Stimulated activated CD4-positive, alpha-beta T cell treated with anti-CD3 and anti-CD28 coated beads, Interleukin-12 subunit alpha, Interleukin-12 subunit beta, amount 100 ng/mL, for 4 hours (primary cell): ENCODE results near the gene ZNF26.
"Not testable (repeated sequence)": the region's sequence is repeated elsewhere in the genome, so short reads cannot be mapped to it uniquely, and the experiment has no call there.

ENCODE experiments used
- DNase-seq: peaks from one replicate; pipeline ENCODE4 v3.0.0-alpha.2; 2020

Gene ZNF26

GRCh38 chr12:132986001-132986884 lies at the start of gene ZNF26:
ZNF26 (plus strand) TSS chr12:132986367; CDS start chr12:132986841, 474 bp downstream.
- DNase-seq = peak; percentile 79

GRCh38 chr12:132936921-132937320 lies 49.2 kb upstream of the ZNF26 start:
- not testable (repeated sequence) for DNase-seq

- no peak for DNase-seq
These were observed 48.7 kb upstream of the ZNF26 start for GRCh38 chr12:132937476-132937875.

GRCh38 chr12:132938807-132939206 lies 47.4 kb upstream of the ZNF26 start:
- DNase-seq = not testable (repeated sequence)

GRCh38 chr12:132940071-132940719 lies 46.0 kb upstream of the ZNF26 start:
- DNase-seq = no peak

- DNase-seq = no peak
These were observed 44.7 kb upstream of the ZNF26 start for GRCh38 chr12:132941336-132941954.

- DNase-seq = no peak
These were observed 43.6 kb upstream of the ZNF26 start for GRCh38 chr12:132942611-132943010.

GRCh38 chr12:132945806-132946205 lies 40.4 kb upstream of the ZNF26 start:
- no peak for DNase-seq

GRCh38 chr12:132946246-132946820 lies 39.8 kb upstream of the ZNF26 start:
- no peak for DNase-seq

- DNase-seq = no peak
These were observed 37.8 kb upstream of the ZNF26 start for GRCh38 chr12:132948146-132949066.

GRCh38 chr12:132949936-132950837 lies 36.0 kb upstream of the ZNF26 start:
- DNase-seq = no peak

- DNase-seq = no peak
These were observed 35.2 kb upstream of the ZNF26 start for GRCh38 chr12:132950844-132951535.

GRCh38 chr12:132951649-132952048 lies 34.5 kb upstream of the ZNF26 start:
- no peak for DNase-seq

GRCh38 chr12:132952371-132953162 lies 33.6 kb upstream of the ZNF26 start:
- no peak for DNase-seq

- DNase-seq = no peak
These were observed 33.1 kb upstream of the ZNF26 start for GRCh38 chr12:132953163-132953425.

- no peak for DNase-seq
These were observed 32.4 kb upstream of the ZNF26 start for GRCh38 chr12:132953771-132954170.

- no peak for DNase-seq
These were observed 31.6 kb upstream of the ZNF26 start for GRCh38 chr12:132954471-132955048.

- no peak for DNase-seq
These were observed 30.8 kb upstream of the ZNF26 start for GRCh38 chr12:132955094-132956010.
